Left kidney (tissue), 1 donor: ENCODE data around the gene RASA1. TPM values are rescaled to one million over a fixed set of nuclear protein-coding genes. Genes with fewer than 3 reads are reported as not detected.

ENCODE experiments used
- polyA plus RNA-seq: library from polyadenylated mRNA; unstranded; fragments of 120-200 nt; gene quantifications from one replicate; pipeline ENCODE4 v1.2.1, GENCODE V29; 2013; ENCODE audit not compliant: insufficient read length

The RASA1 gene
- polyA plus RNA-seq, 1 donor, result 58.2 TPM

Other genes starting within 250 kb of the RASA1 start
- 55.8 TPM for gene CCNH, start 145.0 kb downstream of the RASA1 start, polyA plus RNA-seq